ENCODE measurements around the gene SLC19A1.

SLC19A1 gene

GRCh38 chr21:45516671-45517151, 25.5 kb downstream of the SLC19A1 start:
- no peak for DNase-seq (ENCODE audit: low spot score)

DNA sequence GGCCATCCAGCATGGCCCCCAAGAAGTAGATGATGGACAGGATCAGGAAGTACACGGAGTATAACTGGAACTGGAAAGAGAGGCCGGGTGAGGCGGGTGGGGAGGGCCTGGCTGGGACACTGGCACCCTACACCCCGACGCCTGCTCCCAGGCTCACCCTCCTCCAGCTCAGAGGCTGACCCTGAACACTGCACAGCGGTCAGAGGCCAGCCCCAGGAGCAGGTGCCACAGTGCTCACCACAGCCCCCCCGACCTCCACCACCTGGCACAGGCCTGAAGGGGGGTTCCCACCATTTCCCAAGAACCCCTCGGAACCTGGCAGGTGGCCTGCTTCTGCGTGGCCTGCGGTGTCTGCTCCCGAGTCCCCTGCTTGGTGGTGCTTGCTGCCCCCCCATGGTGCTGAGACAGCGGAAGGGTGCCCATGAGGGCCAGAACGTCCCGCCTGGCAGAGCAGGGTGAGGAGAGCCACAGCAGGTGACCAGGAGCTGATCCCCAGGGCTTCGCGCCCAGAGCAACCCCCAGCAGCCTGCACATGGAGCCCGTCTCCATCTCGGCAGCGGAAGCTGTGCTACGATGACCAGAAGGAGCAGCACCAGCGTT, 26.1 kb downstream of the SLC19A1 start:
- no peak for DNase-seq (ENCODE audit: low spot score)

DNA sequence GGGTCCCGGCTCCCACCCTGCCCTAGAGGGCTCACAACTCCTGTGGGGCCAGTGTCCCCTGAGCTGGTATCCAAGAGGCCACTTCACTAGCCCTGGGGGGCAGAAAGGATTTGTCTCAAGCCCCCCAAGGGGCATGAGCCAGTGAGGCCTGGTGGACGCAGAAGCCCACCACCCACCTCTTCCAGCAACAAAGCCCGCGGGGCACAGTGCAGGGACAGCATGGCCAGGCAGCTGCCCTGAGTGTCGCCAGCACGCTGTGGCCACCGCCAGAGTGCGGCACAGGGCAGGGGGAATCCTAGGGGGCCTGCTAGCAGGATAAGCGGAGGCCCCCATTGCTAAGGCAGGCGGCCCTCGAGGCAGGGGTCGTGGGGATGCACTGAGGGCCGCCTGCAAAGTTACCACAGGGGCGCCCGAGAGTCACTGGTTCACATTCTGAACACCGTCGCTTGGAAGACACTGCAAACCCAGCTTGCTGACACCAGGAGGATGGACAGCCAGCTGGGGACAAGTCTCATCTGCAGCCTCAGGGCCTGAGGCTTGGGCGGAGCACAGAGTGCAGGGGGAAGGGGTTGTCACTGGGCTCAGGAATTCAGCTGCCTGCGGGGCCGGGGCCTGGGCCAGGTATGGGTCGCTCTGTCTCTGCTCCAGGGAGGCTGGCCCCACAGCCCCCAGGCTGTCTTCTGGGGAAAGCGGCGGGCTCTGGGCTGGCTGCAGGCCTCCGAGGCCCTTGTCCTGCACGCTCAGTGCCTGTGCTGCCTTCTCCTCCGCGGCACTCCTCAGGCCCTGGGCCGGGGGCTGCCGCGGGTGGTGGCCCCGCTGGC, 26.8 kb downstream of the SLC19A1 start:
- DNase-seq (ENCODE audit: low spot score), result no peak

DNA sequence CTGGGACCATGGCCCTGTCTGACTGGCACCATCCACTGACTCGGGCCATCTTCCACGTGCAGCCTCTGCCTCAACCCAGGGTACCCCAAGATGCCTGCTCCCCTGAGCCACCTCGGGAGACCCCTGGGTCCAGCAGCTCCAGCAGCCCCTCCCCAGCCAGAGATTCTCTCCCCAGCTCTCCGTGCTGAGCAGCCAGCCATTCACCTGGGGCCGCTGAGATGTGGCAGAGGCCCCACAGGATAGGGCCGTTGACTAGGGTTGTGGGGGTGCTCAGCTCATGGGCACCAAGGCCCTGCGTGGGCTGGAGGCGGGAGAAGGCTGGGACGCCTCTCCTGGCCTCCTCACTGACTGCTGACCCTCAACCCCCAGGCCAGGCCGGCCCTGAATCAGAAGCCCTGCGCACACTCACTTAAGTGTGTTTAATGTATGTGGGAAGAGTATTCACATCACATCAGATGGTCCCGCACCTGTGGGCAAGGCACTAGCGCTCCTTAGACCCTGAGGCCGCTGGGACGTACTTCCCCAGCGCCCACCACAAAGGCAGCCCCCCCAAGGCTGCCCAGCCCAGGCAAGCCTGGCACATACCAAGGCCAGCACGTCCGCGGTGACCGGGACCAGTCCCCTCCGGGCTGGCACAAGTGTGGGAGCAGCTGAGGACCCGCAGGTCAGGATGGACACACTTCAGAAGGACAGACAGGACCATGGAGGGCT, 27.8 kb downstream of the SLC19A1 start:
- no peak for DNase-seq (ENCODE audit: low spot score)

DNA sequence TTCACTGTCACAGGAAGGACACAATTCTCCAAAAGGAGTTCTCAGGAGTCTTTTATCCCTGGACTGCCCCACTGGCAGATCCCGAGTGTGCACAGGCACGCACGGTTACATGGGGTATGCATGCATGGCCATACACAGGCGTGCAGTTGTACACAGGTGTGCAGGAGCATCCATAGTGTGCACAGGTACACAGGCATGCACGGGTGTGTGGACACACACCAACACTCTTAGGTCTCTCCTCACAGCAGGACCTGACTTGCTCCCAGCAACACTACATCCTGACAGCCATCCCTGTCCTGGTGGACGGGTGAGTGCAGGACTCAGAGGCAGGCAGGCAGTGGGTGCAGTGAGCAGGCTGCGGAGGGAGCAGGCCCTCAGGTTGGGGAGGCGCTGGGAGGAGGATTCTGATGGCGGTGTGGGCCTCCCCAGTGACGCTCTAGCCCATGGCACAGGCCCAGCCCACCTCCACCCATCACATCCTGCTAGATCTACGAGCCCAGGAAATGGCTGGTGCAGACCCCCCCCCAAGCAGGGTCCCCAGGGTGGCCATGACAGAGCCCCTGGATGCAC, 28.4 kb downstream of the SLC19A1 start:
- no peak for DNase-seq (ENCODE audit: low spot score)

- DNase-seq (ENCODE audit: low spot score), result no peak
Observed at GRCh38 chr21:45513003-45513717, 29.1 kb downstream of the SLC19A1 start.

DNA sequence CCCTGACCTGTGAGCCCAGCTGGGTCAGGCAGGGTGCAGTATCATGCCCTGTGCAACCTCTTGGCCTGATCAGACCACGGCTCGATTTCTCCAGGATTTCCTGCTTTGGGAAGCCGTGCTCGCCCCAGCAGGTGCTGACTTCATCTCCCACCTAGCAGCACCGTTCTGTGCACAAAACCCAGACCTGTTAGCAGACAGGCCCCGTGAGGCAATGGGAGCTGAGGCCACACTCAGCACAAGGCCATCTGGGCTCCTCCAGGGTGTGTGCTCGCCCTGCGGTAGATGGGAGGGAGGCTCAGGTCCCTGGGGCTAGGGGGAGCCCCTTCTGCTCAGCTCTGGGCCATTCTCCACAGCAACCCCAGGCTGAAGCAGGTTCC, 29.6 kb downstream of the SLC19A1 start:
- DNase-seq (ENCODE audit: low spot score), result no peak

DNA sequence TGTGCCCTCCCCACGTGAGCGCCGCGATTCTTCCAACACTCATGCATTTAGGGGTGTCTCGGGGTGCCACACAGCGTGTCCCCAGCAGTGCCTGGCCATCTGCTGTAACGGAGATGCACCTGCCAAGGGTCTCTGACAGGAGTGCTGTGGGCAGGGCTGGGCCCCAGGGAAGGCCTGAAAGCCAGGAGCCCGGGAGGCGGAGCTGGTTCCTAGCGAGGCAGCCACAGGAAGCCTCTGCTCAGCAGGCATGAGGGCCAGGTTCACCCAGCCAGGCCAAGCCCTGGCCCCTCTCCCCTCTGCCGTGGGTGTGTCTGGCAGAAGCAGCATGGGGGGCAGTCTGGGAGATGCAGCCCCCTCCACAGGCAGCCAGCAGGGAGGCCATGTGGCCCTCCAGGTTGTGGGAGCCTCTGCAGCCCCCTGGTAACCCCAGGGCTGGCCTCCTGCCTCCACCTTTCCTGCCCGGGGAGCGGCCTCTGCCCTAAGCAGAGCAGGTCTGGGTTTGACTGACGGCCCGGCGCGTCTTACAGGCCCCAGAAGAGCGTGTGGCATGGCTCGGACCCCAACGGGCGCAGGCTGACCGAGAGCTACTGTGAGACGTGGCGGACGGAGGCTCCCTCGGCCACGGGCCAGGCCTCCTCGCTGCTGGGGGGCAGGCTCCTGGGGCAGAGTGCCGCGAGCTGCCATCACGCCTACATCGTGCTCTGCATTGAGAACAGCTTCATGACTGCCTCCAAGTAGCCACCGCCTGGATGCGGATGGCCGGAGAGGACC, 30.4 kb downstream of the SLC19A1 start:
- DNase-seq (ENCODE audit: low spot score), result no peak

- no peak for DNase-seq (ENCODE audit: low spot score)
Observed at GRCh38 chr21:45511007-45511406, 31.2 kb downstream of the SLC19A1 start.

GRCh38 chr21:45510466-45510955, 31.7 kb downstream of the SLC19A1 start:
- DNase-seq (ENCODE audit: low spot score), result no peak

- DNase-seq (ENCODE audit: low spot score), result no peak
Observed at GRCh38 chr21:45509566-45510465, 32.4 kb downstream of the SLC19A1 start.

DNA sequence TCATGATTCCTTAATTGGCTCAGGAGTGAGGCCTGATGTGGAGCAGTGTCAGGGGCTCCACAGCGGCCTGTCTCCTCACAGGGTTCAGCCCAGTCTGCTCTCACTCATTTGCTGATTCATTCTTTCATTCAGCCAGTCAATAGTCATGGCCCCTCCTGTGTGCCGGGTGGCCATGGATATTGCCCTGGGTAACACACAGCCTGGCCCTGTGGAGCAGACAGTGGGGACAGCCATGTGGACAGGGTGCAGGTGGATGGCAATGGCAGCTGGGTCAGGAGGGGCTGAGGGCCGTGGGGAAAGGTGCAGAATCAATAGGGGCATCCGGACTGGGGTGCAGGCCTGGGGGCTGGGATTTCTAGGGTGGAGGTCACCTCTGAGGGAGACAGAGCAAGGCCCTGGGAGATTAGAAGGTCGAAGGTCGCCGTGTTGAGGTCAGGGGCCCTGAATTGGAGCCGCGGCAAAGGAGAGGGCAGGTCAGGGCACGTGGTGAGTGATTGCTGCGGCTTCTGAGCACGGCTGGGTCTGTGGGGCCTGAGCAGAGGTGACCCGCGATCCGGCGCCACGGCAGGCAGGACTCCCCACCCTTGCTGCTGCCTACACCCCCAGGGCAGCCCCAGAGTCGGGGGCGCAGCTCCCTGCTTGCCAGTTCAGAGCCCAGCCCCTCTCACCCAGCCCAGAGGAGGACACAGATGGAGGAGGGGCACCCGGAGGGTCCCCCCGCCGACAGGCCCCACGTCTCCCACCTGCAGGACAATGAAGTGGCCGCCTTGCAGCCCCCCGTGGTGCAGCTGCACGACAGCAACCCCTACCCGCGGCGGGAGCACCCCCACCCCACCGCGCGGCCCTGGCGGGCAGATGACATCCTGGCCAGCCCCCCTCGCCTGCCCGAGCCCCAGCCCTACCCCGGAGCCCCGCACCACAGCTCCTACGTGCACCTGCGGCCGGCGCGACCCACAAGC, 33.4 kb downstream of the SLC19A1 start:
- no peak for DNase-seq (ENCODE audit: low spot score)

DNA sequence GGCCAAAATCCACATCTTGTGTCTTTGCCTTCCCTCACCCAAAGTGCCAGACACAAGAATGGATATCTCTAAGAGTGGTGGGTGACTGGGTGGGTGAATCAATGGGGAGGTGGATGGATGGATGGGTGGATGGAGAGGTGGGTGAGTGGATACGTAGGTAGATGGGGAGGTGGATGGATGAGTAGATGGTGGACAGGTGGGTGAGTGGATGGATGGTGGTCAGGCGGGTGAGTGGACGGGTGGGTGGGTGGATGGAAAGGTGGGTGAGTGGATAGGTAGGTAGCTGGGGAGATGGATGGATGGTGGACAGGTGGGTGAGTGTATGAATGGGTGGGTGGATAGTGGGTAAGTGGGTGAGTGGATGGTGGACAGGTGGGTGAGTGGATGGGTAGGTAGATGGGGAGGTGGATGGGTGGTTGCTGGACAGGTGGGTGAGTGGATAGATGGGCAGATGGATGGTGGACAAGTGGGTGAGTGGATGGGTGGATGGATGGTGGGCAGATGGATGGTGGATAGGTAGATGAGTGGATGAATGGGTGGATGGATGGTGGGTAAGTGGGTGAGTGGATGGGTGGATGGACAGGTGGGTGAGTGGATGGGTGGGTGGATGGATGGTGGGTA, 34.2 kb downstream of the SLC19A1 start:
- no peak for DNase-seq (ENCODE audit: low spot score)

- no peak for DNase-seq (ENCODE audit: low spot score)
Observed at GRCh38 chr21:45507523-45507875, 34.7 kb downstream of the SLC19A1 start.

DNA sequence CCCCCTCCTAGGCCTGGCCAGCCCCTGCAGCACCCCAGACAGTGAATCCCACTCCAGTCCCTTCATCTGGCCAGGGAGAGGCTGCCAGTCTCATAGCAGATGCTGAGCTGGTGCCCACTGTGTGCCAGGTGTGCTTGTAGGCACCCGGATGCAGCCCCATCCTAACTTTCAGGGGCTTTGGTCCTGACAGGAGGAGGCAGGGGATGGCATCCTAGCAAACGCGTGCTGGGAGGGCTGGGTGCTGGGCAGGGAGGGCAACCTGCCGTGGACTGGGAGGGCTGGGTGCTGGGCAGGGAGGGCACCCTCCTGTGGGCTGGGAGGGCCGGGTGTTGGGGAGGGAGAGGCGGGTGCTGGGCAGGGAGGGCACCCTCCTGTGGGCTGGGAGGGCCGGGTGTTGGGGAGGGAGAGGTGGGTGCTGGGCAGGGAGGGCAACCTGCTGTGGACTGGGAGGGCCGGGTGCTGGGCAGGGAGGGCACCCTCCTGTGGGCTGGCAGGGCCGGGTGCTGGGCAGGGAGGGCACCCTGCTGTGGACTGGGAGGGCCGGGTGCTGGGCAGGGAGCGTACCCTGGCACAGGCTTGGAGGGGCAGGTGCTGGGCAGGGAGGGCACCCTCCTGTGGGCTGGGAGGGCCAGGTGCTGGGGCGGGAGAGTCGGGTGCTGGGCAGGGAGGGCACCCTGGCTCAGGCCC, 35.3 kb downstream of the SLC19A1 start:
- no peak for DNase-seq (ENCODE audit: low spot score)

DNA sequence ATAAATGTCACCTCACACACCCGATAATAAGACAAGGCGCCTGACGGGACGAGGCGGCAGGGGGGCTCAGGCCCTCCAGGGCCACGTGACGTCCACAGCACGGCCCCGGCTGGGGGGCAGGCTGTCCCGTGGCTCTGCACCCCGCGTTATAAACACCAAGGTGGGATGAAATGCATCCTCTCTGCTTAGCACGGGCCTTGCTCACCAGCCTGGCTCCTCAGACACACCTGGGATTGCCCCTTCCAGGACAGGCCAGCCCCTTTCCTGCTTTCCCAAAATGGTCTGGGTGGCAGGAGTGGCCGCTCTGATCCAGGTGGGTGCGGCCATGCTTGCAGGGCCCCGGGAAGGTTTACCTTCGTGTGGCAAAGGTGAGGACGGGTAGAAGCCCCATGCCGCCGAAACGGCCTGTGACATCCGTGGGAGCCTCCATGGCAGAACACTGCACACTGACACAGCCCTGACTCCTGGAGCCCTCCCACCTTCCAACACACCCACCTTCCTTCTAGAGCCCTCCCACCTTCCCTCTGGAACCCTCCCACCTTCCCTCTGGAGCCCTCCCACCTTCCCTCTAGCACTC, 35.9 kb downstream of the SLC19A1 start:
- no peak for DNase-seq (ENCODE audit: low spot score)

GRCh38 chr21:45505416-45506021, 36.7 kb downstream of the SLC19A1 start:
- DNase-seq (ENCODE audit: low spot score), result no peak

Measured in germinal center (tissue), 1 donor.